ENCODE results near the gene ZSWIM8. TPM values are rescaled to one million over a fixed set of nuclear protein-coding genes. Genes with fewer than 3 reads are reported as not detected.
A peak's percentile ranks its signal among the peaks of the same experiment; 100 is the strongest.

Gene ZSWIM8
- polyA plus RNA-seq, 1 donor, result 146 TPM

- no peak for DNase-seq
- Histone ChIP-seq H3K4me1 (ENCODE audit: control insufficient read depth, insufficient read depth, low read length) (peaks cover 20% of the 10 kb centered on the region), H3K9me3 (ENCODE audit: control insufficient read depth, low read depth, low read length) (no peaks in the 10 kb centered on the region), H3K27ac (ENCODE audit: low read length) (peak overlapping the region; percentile 95), H3K27me3 (ENCODE audit: control insufficient read depth, insufficient read depth, low read length) (no peaks in the 10 kb centered on the region), H3K36me3 (ENCODE audit: control insufficient read depth, insufficient read depth, low read length) (peaks cover 51% of the 10 kb centered on the region), H3K4me3 (ENCODE audit: low read length) (peak overlapping the region; percentile 88)
- WGBS (ENCODE audit: insufficient coverage, low lambda C conversion rate), result no CpG with 5 or more reads among the region's 29 CpGs
These were observed 12.1 kb upstream of the ZSWIM8 start for GRCh38 chr10:73773152-73773879.

GRCh38 chr10:73774637-73775036 lies 10.8 kb upstream of the ZSWIM8 start:
- no peaks in the 10 kb centered on the region for H3K27me3 ChIP-seq (ENCODE audit: control insufficient read depth, insufficient read depth, low read length)
- H3K4me3 ChIP-seq (ENCODE audit: low read length), result no peak overlapping the region
- 0% methylated on average over 1 of the region's 5 CpGs for WGBS (ENCODE audit: insufficient coverage, low lambda C conversion rate)
- H3K36me3 ChIP-seq (ENCODE audit: control insufficient read depth, insufficient read depth, low read length), result peaks cover 46% of the 10 kb centered on the region
- no peaks in the 10 kb centered on the region for H3K9me3 ChIP-seq (ENCODE audit: control insufficient read depth, low read depth, low read length)
- peak; percentile 19 to 34 for DNase-seq
- H3K27ac ChIP-seq (ENCODE audit: low read length), result no peak overlapping the region
- H3K4me1 ChIP-seq (ENCODE audit: control insufficient read depth, insufficient read depth, low read length), result peaks cover 20% of the 10 kb centered on the region

GRCh38 chr10:73779018-73779417 lies 6.4 kb upstream of the ZSWIM8 start:
- WGBS (ENCODE audit: insufficient coverage, low lambda C conversion rate), result no CpG with 5 or more reads among the region's 5 CpGs
- Histone ChIP-seq H3K4me1 (ENCODE audit: control insufficient read depth, insufficient read depth, low read length) (peaks cover 17% of the 10 kb centered on the region), H3K9me3 (ENCODE audit: control insufficient read depth, low read depth, low read length) (no peaks in the 10 kb centered on the region), H3K27me3 (ENCODE audit: control insufficient read depth, insufficient read depth, low read length) (no peaks in the 10 kb centered on the region), H3K36me3 (ENCODE audit: control insufficient read depth, insufficient read depth, low read length) (peaks cover 28% of the 10 kb centered on the region), H3K27ac (ENCODE audit: low read length) (no peak overlapping the region), H3K4me3 (ENCODE audit: low read length) (no peak overlapping the region)
- no peak for DNase-seq

- Histone ChIP-seq H3K9me3 (ENCODE audit: control insufficient read depth, low read depth, low read length) (no peaks in the 10 kb centered on the region), H3K36me3 (ENCODE audit: control insufficient read depth, insufficient read depth, low read length) (peaks cover 26% of the 10 kb centered on the region), H3K27ac (ENCODE audit: low read length) (no peak overlapping the region), H3K4me1 (ENCODE audit: control insufficient read depth, insufficient read depth, low read length) (peaks cover 12% of the 10 kb centered on the region), H3K4me3 (ENCODE audit: low read length) (no peak overlapping the region), H3K27me3 (ENCODE audit: control insufficient read depth, insufficient read depth, low read length) (no peaks in the 10 kb centered on the region)
- DNase-seq, result no peak
- no CpG with 5 or more reads among the region's 3 CpGs for WGBS (ENCODE audit: insufficient coverage, low lambda C conversion rate)
These were observed 5.7 kb upstream of the ZSWIM8 start for GRCh38 chr10:73779539-73780197.

- no peak overlapping the region for H3K27ac ChIP-seq (ENCODE audit: low read length)
- peaks cover 8% of the 10 kb centered on the region for H3K4me1 ChIP-seq (ENCODE audit: control insufficient read depth, insufficient read depth, low read length)
- no peak overlapping the region for H3K4me3 ChIP-seq (ENCODE audit: low read length)
- DNase-seq, result no peak
- H3K27me3 ChIP-seq (ENCODE audit: control insufficient read depth, insufficient read depth, low read length), result no peaks in the 10 kb centered on the region
- WGBS (ENCODE audit: insufficient coverage, low lambda C conversion rate), result no CpG with 5 or more reads among the region's 5 CpGs
- H3K9me3 ChIP-seq (ENCODE audit: control insufficient read depth, low read depth, low read length), result no peaks in the 10 kb centered on the region
- peaks cover 22% of the 10 kb centered on the region for H3K36me3 ChIP-seq (ENCODE audit: control insufficient read depth, insufficient read depth, low read length)
These were observed 5.1 kb upstream of the ZSWIM8 start for GRCh38 chr10:73780301-73780700.

- Histone ChIP-seq H3K36me3 (ENCODE audit: control insufficient read depth, insufficient read depth, low read length) (peaks cover 16% of the 10 kb centered on the region), H3K4me1 (ENCODE audit: control insufficient read depth, insufficient read depth, low read length) (peaks cover 6% of the 10 kb centered on the region), H3K27me3 (ENCODE audit: control insufficient read depth, insufficient read depth, low read length) (no peaks in the 10 kb centered on the region), H3K4me3 (ENCODE audit: low read length) (peak overlapping the region; percentile 84), H3K27ac (ENCODE audit: low read length) (no peak overlapping the region), H3K9me3 (ENCODE audit: control insufficient read depth, low read depth, low read length) (no peaks in the 10 kb centered on the region)
- no peak for DNase-seq
- WGBS (ENCODE audit: insufficient coverage, low lambda C conversion rate), result no CpG with 5 or more reads among the region's 11 CpGs
These were observed 4.4 kb upstream of the ZSWIM8 start for GRCh38 chr10:73780966-73781365.

GRCh38 chr10:73781548-73781878 lies 3.9 kb upstream of the ZSWIM8 start:
- WGBS (ENCODE audit: insufficient coverage, low lambda C conversion rate), result 6% methylated on average over 3 of the region's 14 CpGs
- Histone ChIP-seq H3K9me3 (ENCODE audit: control insufficient read depth, low read depth, low read length) (no peaks in the 10 kb centered on the region), H3K4me3 (ENCODE audit: low read length) (peak overlapping the region; percentile 84), H3K4me1 (ENCODE audit: control insufficient read depth, insufficient read depth, low read length) (peaks cover 6% of the 10 kb centered on the region), H3K36me3 (ENCODE audit: control insufficient read depth, insufficient read depth, low read length) (peaks cover 12% of the 10 kb centered on the region), H3K27ac (ENCODE audit: low read length) (peak overlapping the region; percentile 83), H3K27me3 (ENCODE audit: control insufficient read depth, insufficient read depth, low read length) (no peaks in the 10 kb centered on the region)
- DNase-seq, result no peak

GRCh38 chr10:73781879-73782748 lies 3.3 kb upstream of the ZSWIM8 start, which contains the start of gene CHCHD1:
Gene CHCHD1, plus strand, starts transcription at chr10:73782048. Its CDS starts 28 bp downstream, at chr10:73782076.
- Histone ChIP-seq H3K4me1 (ENCODE audit: control insufficient read depth, insufficient read depth, low read length) (peaks cover 8% of the 10 kb centered on the region), H3K9me3 (ENCODE audit: control insufficient read depth, low read depth, low read length) (no peaks in the 10 kb centered on the region), H3K27ac (ENCODE audit: low read length) (peak within 1 kb of the TSS; percentile 83), H3K36me3 (ENCODE audit: control insufficient read depth, insufficient read depth, low read length) (peaks cover 11% of the 10 kb centered on the region), H3K4me3 (ENCODE audit: low read length) (peak within 1 kb of the TSS; percentile 84), H3K27me3 (ENCODE audit: control insufficient read depth, insufficient read depth, low read length) (no peaks in the 10 kb centered on the region)
- WGBS (ENCODE audit: insufficient coverage, low lambda C conversion rate), result 0% methylated on average over 1 of the region's 57 CpGs
- DNase-seq, result peak; percentile 86 to 91

GRCh38 chr10:73782749-73783085 lies 2.7 kb upstream of the ZSWIM8 start:
- H3K36me3 ChIP-seq (ENCODE audit: control insufficient read depth, insufficient read depth, low read length), result peaks cover 15% of the 10 kb centered on the region
- H3K27me3 ChIP-seq (ENCODE audit: control insufficient read depth, insufficient read depth, low read length), result no peaks in the 10 kb centered on the region
- H3K9me3 ChIP-seq (ENCODE audit: control insufficient read depth, low read depth, low read length), result no peaks in the 10 kb centered on the region
- H3K4me3 ChIP-seq (ENCODE audit: low read length), result peak overlapping the region; percentile 84
- no peak overlapping the region for H3K27ac ChIP-seq (ENCODE audit: low read length)
- no CpG with 5 or more reads among the region's 2 CpGs for WGBS (ENCODE audit: insufficient coverage, low lambda C conversion rate)
- peaks cover 13% of the 10 kb centered on the region for H3K4me1 ChIP-seq (ENCODE audit: control insufficient read depth, insufficient read depth, low read length)
- no peak for DNase-seq

GRCh38 chr10:73785721-73786511 lies 510 bp downstream of the ZSWIM8 start:
- Histone ChIP-seq H3K36me3 (ENCODE audit: control insufficient read depth, insufficient read depth, low read length) (peaks cover 29% of the 10 kb centered on the region), H3K9me3 (ENCODE audit: control insufficient read depth, low read depth, low read length) (no peaks in the 10 kb centered on the region), H3K27ac (ENCODE audit: low read length) (peak overlapping the region; percentile 78), H3K4me1 (ENCODE audit: control insufficient read depth, insufficient read depth, low read length) (peaks cover 16% of the 10 kb centered on the region), H3K4me3 (ENCODE audit: low read length) (peak overlapping the region; percentile 96), H3K27me3 (ENCODE audit: control insufficient read depth, insufficient read depth, low read length) (no peaks in the 10 kb centered on the region)
- 0% methylated on average over 1 of the region's 54 CpGs for WGBS (ENCODE audit: insufficient coverage, low lambda C conversion rate)
- DNase-seq, result peak; percentile 39 to 65
